OCI-LY7 (cell line): ENCODE data around the gene PIAS4.

Experiments
- CTCF ChIP-seq: fragments of 200-600 bp; sonication (generic); conservative IDR thresholded peaks from 2 replicates; pipeline ENCODE4 v1.5.1; 2014; ENCODE audit warnings: mild to moderate bottlenecking, antibody characterized with exemption, low read length, moderate library complexity, mixed read lengths
- EZH2phosphoT487 ChIP-seq: fragments of 200-600 bp; sonication (generic); IDR thresholded peaks from 2 replicates; pipeline ENCODE4 v1.6.1; 2018; ENCODE audit warnings: low read depth, borderline replicate concordance, mild to moderate bottlenecking, mixed run types, antibody characterized with exemption, low read length, moderate library complexity, mixed read lengths

GRCh38 chr19:3978145-3978544, 29.4 kb upstream of the PIAS4 start:
- TF ChIP-seq CTCF (no peak), EZH2phosphoT487 (no peak)
